ENCODE data around the gene SEC24D.
"Not testable (repeated sequence)": the region's sequence is repeated elsewhere in the genome, so short reads cannot be mapped to it uniquely, and the experiment has no call there.

The SEC24D gene

GRCh38 chr4:118783887-118784286 is 52.0 kb downstream of the SEC24D start:
- no peak for DNase-seq (ENCODE audit: insufficient read length, low spot score)
- FAIRE-seq = no peak
- TF ChIP-seq, protein P1, sequence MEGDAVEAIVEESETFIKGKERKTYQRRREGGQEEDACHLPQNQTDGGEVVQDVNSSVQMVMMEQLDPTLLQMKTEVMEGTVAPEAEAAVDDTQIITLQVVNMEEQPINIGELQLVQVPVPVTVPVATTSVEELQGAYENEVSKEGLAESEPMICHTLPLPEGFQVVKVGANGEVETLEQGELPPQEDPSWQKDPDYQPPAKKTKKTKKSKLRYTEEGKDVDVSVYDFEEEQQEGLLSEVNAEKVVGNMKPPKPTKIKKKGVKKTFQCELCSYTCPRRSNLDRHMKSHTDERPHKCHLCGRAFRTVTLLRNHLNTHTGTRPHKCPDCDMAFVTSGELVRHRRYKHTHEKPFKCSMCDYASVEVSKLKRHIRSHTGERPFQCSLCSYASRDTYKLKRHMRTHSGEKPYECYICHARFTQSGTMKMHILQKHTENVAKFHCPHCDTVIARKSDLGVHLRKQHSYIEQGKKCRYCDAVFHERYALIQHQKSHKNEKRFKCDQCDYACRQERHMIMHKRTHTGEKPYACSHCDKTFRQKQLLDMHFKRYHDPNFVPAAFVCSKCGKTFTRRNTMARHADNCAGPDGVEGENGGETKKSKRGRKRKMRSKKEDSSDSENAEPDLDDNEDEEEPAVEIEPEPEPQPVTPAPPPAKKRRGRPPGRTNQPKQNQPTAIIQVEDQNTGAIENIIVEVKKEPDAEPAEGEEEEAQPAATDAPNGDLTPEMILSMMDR (IDR thresholded peaks at IDR 0.05; ENCODE audit: insufficient read depth, missing control alignments) = no peak

DNA sequence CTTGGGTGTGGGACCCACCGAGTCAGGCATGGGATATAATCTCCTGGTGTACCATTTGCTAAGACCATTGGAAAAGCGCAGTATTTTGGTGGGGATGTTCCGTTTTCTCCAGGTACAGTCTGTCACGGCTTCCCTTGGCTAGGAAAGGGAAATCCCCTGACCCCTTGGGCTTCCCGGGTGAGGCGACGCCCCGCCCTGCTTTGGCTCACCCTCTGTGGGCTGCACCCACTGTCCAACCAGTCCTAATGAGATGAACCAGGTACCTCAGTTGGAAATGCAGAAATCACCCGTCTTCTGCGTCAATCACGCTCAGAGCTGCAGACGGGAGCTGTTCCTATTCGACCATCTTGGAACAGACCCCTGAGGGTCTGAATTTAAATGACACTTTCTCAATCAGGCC is 53.0 kb downstream of the SEC24D start:
- DNase-seq (ENCODE audit: insufficient read length, low spot score); FAIRE-seq: not testable (repeated sequence)

DNA sequence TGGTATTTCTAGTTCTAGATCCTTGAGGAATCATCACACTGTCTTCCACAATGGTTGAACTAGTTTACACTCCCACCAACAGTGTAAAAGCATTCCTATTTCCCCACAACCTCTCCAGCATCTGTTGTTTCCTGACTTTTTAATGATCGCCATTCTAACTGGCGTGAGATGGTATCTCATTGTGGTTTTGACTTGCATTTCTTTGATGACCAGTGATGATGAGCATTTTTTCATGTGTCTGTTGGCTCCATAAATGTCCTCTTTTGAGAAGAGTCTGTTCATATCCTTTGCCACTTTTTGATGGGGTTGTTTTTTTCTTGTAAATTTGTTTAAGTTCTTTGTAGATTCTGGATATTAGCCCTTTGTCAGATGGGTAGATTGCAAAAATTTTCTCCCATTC is 58.3 kb downstream of the SEC24D start:
- not testable (repeated sequence) for FAIRE-seq; DNase-seq (ENCODE audit: insufficient read length, low spot score)

- FAIRE-seq; DNase-seq (ENCODE audit: insufficient read length, low spot score): not testable (repeated sequence)
These were observed 58.8 kb downstream of the SEC24D start for GRCh38 chr4:118776955-118777640.

GRCh38 chr4:118776157-118776954 is 59.6 kb downstream of the SEC24D start:
- FAIRE-seq = peak; percentile 68

GRCh38 chr4:118775405-118775804 is 60.5 kb downstream of the SEC24D start:
- FAIRE-seq = no peak
- no peak for DNase-seq (ENCODE audit: insufficient read length, low spot score)
- TF ChIP-seq, protein P1 (IDR thresholded peaks at IDR 0.05; ENCODE audit: insufficient read depth, missing control alignments) = no peak

More at GRCh38 chr4:118776157-118776954, 59.6 kb downstream of the SEC24D start:
- TF ChIP-seq, protein P1 (IDR thresholded peaks at IDR 0.05; ENCODE audit: insufficient read depth, missing control alignments) = no peak
- DNase-seq (ENCODE audit: insufficient read length, low spot score) = no peak

DNA sequence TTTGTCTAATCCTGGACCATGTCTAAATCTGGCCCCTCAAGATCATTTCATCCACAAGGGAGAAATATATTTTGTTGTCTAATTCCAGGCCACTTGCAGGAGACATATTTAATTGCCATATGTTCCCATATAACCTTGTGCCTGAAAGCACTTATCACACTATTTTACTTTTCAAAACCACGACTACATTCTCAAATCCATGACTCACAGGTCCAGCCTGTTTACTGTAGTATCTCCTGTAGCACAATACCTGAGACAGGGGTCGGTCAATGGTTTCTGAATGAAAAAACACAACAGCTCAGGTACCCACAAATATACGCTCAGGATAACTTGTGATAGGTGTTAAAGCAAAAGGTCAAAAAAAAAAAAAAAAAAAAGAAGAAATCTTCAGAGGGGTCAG is 60.9 kb downstream of the SEC24D start:
- DNase-seq (ENCODE audit: insufficient read length, low spot score) = no peak
- TF ChIP-seq, protein P1 (IDR thresholded peaks at IDR 0.05; ENCODE audit: insufficient read depth, missing control alignments) = no peak
- no peak for FAIRE-seq

- DNase-seq (ENCODE audit: insufficient read length, low spot score) = no peak
- no peak for FAIRE-seq
- TF ChIP-seq, protein P1 (IDR thresholded peaks at IDR 0.05; ENCODE audit: insufficient read depth, missing control alignments) = no peak
These were observed 61.6 kb downstream of the SEC24D start for GRCh38 chr4:118774321-118774720.

Measured in D721Med (cell line).